ENCODE data around the gene MARCHF10.

DNA sequence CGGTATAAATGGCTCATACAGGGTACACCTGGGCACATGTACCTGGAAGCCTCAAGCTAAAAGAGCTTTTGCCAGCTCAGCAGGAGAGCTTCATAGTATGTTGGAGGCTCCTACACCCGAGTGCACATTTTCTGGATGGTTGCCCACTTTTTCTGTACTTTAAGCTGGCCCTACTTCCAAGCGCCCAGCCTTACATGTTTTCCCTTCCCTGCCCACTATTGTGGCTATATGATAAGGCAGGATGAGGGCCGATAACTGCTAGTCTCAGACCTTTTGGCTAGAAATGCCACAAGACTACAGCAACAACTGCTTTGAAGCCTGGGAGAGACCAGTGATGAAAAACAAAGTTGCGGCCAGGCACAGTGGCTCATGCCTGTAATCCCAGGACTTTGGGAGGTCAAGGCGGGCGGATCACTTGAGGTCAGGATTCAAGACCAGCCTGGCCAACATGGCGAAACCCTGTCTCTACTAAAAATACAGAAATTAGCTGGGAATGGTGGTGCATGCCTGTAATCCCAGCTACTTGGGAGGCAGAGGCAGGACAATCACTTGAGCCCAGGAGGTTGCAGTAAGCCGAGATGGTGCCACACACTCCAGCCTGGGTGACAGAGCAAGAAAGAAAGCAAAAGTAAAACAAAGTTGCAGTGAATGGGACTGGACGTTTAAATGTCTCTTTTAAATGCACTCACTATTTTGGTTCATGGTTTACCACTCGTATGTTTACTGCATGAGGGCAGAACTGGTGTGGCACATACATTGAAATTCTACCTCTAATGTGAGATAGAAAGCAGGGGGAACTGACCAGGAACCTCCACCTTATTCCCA, 14.2 kb upstream of the MARCHF10 start:
- TF ChIP-seq SUZ12 (IDR thresholded peaks at IDR 0.05; ENCODE audit: extremely low read depth, insufficient read depth, insufficient read length): no peak
- TF ChIP-seq YY1 (IDR thresholded peaks at IDR 0.05; ENCODE audit: insufficient read depth, insufficient read length): no peak

Measured in NT2/D1 (cell line).